Measurements from ENCODE around the gene ACSF2.

Gene ACSF2

DNA sequence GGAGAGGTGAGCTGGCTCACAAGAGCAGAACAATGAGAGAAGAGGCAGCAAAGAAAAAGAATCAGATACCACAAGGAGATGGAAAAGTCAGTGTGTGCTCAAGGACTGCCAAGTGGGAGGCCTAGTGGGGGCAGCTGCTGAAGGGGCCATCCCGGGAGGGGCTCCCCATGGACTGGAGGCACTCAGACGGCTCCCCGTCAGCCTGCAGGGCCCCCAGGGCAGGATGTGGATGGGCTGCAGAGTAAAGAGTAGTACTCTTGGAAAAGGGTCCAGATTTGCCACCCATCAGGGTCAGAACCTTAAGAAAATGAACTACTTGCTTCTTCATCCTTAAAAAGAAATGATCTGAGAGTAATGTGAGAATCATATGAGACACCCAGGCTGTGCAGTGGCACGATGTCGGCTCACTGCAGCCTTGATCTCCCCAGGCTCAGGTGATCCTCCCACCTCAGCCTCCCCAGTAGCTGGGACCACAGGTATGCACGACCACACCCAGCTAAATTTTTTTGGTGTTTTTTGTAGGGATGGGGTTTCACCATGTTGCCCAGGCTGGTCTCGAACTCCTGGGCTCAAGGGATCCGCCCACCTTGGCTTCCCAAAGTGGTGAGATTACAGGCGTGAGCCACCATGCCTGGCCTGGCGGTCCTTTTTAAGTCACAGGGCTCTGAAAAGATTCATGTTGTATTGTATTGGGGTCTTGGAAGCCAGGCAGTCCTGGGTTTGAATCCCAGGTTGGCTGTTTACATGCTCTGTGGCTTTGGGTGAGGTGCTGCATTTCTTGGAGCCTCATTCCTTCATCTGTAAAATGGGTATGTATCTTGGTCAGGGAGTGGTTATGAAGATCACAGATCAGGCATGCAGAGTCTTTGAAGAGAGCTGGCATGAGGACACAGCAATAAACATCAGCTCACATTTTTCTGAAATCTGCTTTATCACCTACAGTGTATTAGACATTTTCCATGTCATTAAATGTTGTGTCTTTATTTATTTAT lies 15.1 kb downstream of the ACSF2 start:
- no peak for DNase-seq

GRCh38 chr17:50443505-50443974 lies 17.5 kb downstream of the ACSF2 start:
- no peak for DNase-seq

DNA sequence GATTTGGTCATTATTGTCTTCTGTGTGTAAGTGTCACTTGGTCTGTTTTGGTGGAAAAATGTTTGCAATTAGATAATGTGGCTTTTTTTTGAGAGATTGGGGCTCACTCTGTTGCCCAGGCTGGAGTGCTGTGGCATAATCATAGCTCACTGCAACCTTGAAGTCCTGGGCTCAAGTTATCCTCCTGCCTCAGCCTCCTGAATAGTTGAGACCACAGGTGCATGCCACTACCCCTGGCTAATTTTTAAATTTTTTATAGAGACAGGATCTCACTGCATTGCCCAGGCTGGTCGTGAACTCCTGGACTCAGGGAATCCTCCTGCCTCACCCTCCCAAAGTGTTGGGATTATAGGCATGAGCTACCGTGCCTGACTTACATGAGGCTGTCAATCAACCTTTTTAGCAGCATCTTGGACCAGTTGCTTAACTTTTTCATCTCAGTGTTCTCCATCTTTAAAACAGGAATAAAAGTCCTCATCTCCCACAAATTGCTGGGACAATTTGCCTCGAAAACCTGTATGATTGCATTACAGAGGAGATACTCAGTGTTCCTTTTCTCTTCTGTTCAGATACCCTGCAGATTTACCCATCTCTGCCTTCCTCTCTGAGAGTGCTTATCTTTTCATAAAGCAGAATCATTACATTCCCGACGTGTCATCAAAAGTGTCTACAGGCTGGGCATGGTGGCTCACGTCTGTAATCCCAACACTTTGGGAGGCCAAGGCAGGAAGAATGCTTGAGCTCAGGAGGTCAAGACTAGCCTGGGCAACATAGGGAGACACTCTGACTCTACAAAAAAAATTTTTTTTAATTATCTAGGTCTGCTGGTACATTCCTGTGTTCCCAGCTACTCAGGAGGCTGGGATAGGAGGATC lies 19.1 kb downstream of the ACSF2 start:
- DNase-seq, result no peak

GRCh38 chr17:50445730-50446325 lies 19.8 kb downstream of the ACSF2 start:
- DNase-seq, result no peak

DNA sequence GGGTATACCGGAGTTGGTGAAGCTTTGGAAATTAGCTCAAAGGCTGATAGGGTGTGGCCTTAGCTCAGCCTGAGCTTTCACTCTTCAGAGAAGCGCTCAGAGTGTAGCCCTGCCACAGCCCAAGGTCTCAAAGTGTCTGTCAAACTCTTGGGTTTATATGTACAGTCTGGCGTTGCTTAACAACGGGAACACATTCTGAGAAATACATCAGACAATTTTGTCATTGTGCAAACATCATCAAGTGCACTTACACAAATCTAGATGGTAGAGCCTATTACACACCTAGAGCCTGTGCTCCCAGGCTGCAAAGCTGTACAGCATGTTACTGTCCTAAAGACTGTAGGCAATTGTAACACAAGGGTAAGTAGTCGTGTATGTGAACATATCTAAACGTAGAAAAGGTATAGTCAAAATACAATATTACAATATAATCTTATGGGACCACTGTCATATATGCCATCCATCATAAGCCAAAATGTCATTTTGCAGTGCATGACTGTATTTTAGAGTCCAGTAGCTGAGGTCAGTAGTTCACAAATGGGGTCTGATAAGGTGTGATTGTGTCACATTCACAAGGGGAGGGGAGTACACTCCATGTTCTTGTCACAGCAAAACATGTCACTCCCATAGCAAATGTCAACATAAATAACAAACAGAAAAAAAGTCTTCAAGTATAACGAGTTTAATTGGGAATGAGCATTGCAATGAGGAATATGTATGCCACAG lies 22.0 kb downstream of the ACSF2 start:
- DNase-seq, result no peak

DNA sequence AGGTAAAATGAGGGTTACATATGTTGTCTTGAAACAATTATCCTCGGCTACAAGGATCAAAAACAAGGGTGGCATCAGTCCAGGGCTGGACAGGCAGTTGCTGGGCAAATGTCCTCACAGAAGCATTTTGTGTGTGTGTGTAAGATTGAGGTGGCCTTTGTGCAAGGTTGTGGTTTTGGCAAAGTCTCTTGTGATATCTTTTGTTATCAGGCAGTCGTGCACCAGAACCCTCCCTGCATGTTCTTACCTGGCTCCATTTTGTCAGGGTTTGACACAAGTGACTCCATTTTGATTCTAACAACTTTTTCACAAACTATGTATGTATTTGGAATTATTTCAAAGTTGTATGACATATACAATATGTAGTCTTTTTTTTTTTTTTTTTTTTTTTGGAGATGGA lies 22.6 kb downstream of the ACSF2 start:
- DNase-seq, result no peak

GRCh38 chr17:50451943-50452629 lies 26.1 kb downstream of the ACSF2 start:
- DNase-seq, result no peak

DNA sequence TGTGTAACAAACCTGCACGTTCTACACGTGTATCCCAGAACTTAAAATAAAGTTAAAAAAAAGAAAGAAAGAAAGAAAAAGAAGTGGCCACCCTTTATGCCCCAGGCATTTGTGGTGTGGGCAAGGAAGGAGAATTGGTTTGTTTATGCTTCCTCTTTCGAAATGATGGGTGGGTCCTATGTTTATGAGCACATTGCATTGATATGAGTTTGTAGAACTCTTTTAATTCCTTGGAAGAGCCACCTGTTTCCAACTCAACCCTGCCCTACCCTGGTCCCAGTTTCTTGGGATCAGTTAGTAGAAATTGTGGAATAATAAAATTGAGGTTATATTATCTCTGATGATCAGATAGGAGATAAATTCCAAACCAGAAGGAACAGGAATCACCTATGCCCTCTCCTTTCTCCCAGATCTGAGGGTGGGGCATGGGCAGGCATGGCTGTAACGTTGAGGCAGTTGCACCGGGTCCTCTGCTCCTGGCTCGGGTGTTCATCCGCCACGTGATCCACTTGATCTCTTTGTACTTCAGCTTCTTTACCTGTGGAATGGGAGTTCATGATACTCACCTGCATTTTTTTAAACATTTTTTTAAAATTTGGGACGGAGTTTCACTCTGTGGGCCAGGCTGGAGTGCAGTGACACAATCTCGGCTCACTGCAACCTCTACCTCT lies 26.7 kb downstream of the ACSF2 start:
- no peak for DNase-seq

DNA sequence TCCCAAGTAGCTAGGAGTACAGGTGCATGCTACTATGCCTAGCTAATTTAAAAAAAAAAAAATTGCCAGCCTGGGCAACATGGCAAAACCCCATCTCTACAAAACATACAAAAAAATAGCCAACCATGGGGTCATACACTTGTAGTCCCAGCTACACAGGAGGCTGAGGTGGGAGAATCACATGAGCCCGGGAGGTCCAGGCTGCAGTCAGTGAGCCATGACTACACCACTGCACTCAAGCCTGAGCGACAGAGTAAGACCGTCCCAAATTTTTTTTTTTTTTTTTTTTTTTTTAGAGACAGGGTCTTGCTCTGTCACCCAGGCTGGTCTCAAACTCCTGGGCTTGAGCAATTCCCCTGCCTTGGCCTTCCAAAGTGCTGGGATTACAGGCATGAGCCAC lies 27.9 kb downstream of the ACSF2 start:
- DNase-seq, result no peak

GRCh38 chr17:50457621-50458020 lies 31.6 kb downstream of the ACSF2 start:
- no peak for DNase-seq

GRCh38 chr17:50458270-50458669 lies 32.3 kb downstream of the ACSF2 start:
- no peak for DNase-seq

GRCh38 chr17:50458701-50459676 lies 33.0 kb downstream of the ACSF2 start:
- DNase-seq, result no peak

DNA sequence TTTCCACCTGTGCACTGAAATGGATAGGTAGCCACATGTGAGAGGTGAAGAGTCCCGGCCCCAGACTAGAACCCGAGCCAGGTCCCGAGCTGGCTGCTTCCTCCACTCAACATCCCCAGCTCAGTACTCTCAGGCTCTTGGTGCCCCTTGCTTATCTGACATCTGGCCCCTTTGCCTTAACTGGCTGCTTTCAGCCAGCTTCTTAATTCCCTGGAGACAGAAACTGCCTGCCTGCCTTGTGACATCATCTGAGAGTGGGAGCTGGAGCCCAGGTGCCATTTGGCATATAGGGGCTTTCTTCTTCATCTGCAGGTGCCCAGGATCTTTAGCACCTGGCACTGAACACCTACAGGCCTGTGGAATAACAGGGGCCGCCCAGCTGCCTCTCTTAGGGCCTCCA lies 33.7 kb downstream of the ACSF2 start:
- no peak for DNase-seq

DNA sequence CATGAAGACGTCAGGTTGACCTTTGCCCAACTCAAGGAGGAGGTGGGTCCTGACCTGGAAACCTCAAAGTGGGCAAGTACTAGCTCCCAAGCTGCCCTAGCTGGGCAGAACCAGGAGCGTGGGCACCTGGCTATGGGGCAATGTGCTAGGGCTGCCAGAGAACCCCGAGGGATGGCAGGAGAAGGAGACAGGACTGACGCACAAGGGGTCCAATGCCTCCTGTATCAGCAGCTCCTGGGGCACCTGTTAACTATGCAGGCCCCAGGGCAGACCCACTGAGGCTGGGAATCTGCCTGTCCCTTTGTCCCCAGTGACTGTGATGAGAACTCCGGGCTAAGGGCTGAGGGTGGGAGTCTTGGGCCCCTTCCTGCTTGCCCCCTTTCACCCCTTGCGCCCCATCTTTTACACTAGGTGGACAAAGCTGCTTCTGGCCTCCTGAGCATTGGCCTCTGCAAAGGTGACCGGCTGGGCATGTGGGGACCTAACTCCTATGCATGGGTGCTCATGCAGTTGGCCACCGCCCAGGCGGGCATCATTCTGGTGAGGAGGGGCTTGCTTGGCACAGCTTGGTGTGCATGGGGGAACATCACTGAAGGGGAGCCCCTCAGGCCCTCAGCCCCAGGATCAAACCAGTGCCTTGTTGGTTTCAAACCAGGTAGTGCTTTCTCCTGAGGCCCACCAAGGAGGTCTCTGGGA lies 35.0 kb downstream of the ACSF2 start:
- no peak for DNase-seq

GRCh38 chr17:50461550-50462132 lies 35.6 kb downstream of the ACSF2 start:
- no peak for DNase-seq

DNA sequence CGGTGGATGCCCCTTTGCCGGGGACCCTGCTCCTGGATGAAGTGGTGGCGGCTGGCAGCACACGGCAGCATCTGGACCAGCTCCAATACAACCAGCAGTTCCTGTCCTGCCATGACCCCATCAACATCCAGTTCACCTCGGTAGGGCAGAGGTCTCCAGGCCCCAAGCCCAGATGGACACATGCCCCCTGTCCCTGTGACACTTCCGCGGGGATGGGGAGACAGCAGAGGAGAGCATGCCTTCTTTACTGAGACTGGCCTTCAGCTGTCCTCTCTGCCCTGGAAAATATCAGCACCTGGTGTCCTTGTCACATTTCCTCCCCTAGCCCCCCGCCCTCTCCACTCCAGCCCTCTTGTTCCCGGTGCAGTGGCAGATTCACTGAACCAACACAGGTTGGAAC lies 36.4 kb downstream of the ACSF2 start:
- DNase-seq, result no peak

GRCh38 chr17:50464121-50464520 lies 38.1 kb downstream of the ACSF2 start:
- DNase-seq, result no peak

GRCh38 chr17:50464736-50465135 lies 38.7 kb downstream of the ACSF2 start:
- DNase-seq, result no peak

DNA sequence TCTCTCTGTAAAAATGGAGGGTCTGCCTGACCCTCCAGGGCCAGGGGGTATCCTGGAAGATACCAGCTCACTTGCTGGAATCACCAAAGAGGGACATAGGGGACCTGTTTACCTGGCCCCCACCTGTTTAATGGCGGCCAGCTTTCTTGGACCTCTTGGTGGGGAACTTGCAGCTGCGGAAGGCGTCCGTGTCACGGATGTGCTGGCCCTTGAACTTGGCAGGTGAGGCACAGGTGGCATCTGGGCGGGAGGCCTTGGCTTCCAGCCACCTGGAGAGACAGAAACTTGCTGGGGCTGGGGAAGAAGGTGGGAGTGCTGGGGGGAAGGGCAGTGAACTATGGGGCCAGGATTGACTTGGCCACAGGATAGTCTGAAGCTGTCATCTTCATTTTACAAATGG lies 39.2 kb downstream of the ACSF2 start:
- no peak for DNase-seq

Measured in CD4-positive, alpha-beta T cell treated with Interleukin-17A for 1 hour (primary cell).